Fibroblast of skin of right biceps (primary cell): Measurements from ENCODE around the gene GRIN1.
A peak's percentile ranks its signal among the peaks of the same experiment; 100 is the strongest.

Experiments used
- DNase-seq: peaks from one replicate; pipeline ENCODE4 v3.0.0-alpha.2; 2013

GRIN1 gene

DNA sequence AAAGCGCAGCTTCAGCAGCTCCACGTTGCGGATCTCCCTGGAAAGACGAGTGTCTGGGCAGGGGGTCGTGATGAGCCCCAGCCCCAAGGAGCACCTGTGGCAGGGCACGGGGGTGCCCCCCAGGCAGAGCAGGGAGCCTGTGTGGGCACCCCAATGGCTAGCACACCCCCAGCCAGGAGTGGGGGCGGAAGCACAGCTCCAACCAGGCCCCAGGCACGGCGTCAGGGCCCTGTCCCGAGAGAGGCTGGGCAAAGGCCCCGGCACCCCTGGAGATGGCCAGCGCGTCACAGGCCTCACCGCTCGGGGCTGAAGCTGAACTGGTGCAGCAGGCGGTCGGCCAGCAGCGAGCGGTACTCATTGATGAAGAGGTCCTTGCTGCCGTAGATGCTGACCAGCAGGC, 41.5 kb downstream of the GRIN1 start:
- DNase-seq, result no peak

DNA sequence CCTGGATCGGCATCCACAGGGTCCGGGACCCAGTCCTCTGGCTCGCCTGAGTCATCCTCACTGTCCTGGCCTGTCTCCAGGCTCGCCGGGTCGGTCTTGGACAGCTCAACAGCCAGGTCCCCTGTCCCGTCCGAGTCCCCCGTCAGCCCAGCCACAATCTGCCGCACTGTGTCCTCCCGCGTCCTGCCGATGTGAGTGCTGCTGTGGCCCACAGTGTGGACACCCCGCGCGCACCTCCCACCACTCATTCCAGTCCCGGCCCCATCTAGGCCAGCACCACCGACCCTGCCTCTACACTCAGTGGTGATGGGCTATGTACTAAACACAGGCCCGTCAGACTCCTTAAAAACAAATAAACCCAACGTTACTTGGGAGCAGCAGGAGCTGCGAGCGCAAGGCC, 42.7 kb downstream of the GRIN1 start:
- no peak for DNase-seq

DNA sequence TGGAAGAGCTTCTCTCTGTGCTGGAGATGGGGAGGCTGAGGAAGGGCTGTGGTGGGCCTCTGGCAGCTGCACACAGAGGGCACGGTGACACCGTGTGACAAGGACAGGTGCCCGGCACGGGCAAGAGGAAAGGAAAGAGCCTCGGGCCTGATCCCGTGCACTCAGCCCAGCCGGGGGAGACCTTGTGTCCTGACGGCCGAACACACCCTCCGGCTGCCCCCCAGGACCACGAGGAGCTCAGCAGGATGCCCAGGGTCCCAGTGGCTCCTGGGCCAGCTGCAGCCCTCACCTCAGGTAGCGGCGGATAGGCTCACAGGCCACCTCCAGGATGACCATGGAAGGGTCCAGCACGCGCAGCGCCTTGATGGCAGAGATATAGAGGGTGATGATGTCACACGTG, 43.9 kb downstream of the GRIN1 start:
- no peak for DNase-seq

DNA sequence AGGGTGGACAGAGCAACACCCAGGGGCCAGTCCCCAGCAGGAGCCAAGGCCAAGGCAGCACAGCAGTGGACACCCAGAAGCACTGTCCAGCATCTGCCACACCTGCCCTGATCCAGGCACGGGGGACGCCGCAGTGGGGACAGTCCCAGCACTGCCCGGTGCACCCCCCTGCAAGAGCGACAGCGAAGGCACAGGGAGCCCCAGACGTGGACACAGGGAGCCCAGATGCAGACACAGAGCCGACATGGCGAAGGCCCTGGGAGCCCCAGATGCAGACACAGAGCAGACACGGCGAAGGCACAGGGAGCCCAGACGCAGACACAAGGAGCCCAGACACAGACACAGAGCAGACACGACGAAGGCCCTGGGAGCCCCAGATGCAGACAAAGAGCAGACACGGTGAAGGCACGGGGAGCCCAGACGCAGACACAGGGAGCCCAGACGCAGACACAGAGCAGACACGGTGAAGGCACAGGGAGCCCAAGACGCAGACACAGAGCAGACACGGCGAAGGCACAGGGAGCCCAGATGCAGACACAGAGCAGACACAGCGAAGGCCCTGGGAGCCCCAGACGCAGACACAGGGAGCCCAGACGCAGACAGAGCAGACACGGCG, 45.1 kb downstream of the GRIN1 start:
- no peak for DNase-seq

DNA sequence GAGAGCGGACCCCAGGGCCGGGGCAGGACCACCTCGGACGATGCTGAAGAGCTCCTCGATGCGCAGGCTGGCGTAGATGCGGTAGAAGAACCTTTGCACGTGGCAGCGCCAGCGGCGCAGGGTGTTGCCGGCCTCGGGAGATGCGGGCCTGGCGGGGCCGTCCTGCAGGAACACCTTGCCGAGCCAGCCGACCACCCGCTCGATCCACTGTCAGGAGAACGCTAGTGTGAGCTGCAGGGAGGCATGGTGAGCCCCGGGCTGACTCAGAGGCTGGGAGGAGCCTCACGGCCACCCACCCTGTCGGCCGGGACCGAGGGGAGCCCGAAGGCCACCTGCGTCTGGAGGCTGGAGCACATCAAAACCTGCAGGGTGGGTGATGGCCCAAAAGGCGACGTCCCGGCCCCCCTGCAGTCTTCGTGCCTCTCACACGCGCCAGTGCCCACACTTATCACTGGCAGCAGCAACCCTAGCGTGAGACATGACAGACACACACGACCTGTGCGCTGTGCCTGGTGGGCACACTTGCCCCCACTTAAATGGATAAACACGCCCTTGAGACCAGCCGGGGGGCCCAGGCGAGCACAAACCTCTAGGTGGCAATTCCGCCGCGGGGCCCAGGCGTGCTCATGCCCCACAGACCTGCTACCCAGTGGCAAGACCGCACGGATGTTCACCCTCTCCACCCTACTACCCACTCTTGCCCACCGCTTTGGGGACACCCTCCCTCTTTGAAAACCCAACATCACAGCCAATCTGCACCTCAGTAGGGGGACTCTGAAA, 46.1 kb downstream of the GRIN1 start:
- no peak for DNase-seq

DNA sequence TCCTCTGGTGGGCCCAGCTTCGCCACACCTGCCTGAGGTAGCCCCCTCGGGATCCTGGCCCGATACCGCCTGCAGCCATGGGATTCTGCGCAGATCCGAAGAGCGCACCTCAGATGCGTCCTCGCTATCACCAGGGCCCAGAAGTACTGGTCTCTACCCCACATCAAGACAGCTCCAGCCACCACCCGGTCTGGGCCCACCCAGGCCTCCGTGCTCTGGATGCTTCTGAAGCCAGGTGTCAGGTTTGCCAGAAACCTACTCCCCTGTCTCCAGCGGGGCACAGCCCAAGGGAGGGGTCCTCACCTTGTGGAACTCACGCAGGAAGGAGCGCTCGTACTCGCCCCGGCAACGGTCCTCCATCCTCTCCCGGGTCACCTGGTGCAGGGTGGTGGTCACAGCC, 47.0 kb downstream of the GRIN1 start:
- DNase-seq, result no peak

DNA sequence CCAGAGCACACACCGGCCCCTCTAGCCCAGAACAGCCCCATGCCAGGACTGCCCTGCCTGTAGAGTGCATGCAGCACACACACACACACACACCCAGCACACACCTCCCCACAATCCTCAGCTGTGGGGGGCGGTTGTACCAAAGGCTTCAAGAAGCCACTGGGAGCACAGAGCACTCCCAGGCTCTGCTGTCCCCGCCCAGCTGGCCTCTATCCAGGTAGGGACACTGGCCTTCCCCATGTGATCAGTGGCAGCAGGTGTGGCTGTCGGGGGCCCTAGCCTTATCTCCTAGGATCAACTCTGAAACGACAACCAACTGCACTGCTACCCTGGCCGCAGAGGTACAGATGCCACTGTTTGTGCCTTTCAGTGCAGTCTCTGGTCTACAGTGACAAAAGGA, 47.4 kb downstream of the GRIN1 start:
- no peak for DNase-seq

DNA sequence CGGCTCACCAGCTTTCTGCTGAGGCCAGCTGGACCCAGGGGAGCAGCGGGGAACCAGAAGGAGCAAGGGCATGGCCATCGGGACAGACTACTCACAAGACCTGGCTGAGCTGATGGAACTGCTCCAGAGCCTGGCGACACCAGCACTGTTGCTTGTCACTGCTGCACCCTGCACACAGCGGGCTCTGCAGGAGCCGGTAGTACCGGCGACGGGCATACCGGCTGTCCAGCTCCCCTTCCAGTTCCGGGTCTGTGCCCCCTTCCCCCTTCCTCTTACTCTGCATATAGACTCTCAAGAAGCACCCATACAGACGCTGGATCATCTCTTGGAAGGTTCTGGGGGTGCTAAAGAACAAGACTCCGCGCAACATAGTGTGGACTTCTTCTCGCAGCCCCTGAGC, 48.4 kb downstream of the GRIN1 start:
- DNase-seq, result no peak

DNA sequence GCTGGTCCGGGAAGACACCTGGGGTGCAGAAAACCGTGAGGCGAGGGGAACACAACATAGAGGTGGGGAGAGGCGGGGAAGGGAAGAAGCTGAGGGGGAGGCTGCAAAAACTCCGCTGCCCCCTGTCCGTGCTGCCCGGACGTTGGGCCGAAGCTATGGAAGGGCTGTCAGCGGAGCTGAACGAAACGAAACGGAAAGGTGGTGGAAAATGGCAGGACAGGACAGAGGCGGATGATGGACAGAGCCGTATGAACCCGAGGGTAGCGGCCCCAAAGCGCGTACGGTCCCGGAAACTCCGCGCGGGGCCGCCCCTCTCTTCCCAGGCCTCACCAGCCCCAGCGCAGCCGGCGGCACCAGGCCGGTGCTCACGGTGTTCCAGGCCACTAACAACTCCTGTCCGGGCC, 49.1 kb downstream of the GRIN1 start:
- no peak for DNase-seq

DNA sequence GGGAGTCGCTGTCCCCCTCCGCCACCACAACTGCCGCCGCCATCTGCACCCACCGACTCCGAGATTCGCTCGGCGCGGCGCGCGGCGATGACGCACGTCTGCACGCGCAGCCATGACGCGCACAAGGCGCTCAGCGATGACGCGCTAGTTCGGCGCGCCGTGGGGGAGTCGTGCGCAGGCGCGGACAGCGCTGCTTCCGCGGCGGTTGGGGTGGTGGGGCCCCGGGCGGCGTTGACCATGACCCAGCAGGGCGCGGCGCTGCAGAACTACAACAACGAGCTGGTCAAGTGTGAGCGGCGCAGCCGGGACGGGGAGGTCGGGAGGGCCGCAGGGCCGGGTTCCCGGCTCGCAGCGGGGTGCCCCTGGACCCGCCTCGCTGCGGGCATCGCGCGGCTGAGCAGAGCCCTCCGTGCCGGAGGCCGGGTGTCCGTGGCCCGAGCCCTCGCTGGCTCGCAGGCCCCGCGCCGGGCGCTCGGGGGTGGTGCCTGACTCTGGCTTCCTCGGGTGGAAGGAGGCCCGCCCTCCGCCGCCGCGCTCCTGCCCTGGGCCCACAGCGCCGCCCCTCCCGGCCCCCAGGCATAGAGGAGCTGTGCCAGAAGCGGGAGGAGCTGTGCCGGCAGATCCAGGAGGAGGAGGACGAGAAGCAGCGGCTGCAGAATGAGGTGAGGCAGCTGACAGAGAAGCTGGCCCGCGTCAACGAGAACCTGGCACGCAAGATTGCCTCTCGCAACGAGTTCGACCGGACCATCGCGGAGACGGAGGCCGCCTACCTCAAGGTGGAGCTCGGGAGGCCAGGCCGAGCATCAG, 49.7 kb downstream of the GRIN1 start, which contains the start of the genes ANAPC2 and SSNA1:
TSS of gene ANAPC2 (minus strand) at position 71 of the 807 bp plus-strand sequence. CDS start at position 43, 28 bp downstream.
TSS of gene SSNA1 (plus strand) at position 187 of the 807 bp plus-strand sequence. CDS start at position 238, 51 bp downstream.
- peak; percentile 92 for DNase-seq

DNA sequence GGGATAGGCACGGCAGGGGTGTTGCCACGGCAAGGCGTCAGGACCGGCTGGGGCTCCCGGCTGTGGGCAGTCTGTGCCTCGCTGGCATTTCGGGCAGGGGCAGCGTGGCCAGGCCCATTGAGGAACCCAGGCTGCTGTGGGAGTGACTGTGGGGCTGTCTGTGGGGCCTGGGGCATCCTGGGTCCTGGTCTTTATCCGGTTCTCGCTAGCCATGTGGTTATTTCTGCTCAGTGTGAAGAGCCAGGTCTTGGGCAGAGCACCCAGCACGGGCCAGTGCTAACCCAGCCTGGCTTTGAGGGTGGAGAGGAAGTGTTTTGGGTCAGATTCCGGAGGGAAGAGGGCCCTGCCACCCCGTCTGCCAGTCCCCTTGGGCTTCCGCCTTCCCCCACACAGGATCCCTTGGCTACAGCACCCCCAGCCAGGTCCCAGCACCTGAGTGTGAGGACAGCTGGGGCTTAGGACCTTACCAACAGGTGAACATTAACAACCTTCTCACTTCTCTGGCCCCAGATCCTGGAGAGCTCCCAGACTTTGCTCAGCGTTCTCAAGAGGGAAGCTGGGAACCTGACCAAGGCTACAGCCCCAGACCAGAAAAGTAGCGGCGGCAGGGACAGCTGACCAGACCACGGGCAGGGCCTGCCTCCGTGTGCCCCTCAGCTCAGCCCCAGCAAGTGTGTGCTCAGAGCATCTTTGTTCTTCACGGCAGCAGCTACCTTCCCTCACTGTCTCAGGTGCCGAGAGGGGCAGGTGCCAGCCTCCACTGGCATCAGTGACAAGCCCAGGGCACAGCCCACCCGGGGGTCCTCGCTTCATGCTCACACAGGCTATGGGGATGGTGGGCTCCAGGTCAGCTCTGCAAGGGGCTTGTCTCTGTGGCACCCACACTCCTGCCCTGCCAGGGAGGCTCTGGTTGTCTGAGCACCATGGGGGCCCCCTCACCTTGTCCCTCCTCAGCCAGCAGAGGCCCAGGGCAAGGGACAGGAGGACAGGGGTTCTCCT, 50.6 kb downstream of the GRIN1 start:
- no peak for DNase-seq

DNA sequence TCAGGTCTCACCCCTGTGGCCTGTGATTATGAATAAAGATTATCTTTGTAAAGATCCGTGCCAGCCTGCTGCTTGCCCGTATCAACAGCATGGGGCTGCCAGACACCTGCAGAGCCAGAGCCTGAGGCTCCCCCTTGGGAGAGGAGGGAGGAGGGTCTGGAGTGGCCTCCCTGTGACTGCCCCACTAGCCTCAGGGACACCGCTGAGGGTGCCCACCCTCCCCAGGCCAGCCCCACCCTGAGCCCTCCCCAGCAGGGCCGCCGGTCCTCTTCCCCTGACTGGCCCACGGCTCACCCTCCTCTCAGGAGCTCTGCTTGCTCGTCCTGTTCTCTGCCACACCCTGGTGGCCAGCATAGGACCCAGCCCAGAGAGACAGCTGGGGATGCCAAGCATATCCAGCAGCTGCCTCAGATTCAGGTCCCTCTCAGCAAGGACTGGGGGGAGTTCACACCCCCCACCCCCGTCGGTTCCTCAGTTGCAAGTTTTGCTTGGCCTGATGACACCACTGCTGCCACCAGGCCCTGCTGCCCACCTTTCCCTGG, 51.4 kb downstream of the GRIN1 start:
- no peak for DNase-seq

DNA sequence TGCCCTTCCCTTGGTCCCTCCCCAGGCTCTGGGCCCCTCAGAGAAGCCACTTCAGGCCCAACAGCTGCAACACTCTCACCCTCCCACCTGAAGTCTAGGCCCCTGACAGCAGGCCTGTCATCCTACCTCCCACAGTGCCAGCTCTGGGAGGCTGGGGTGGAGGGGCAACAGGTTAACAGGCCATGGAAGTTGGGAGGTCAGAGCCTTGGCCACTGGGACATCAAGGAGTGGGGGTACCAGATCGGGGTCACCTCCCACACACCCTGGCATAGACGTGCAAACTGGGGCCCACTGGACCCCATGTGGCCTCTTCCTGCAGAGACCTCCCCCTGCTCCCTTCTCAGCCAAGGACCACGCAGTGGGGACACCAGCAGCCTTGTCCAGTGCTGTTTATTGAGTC, 52.3 kb downstream of the GRIN1 start:
- DNase-seq, result no peak

DNA sequence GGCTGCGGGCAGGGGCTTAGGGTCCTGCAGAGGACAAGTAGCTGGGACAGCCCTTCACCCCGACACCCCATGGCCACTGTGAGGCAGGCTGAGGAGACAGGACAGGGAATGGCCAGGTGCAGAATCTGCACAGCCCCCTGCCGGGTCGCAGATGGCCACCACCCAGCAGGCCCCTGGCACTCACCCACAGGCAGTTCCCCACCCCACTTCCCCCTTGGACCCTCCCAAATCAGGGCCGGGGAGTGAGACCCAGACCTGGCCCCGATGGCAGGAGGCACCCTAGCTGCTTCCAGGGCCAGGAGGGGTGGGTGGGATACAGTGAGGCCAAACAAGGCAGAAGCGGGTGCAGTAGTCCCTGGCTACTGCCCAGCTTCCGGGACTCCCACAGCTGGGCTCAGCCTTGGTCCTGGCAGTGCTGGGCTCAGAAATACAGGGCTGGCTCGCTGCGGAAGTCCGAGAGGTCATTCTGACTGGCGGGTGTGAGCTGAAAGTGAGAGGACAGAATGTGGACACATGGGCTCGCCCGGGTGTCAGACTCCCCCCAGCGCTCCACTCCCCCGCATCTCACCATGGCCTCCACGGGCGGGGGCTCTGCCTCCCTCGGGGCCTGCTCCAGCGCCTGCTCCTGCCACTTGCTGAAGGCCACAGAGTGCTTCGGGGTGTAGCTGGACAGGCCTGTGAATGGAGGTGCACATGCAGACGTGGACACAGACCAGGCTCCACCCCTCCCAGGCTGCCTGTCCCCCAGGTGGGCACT, 52.9 kb downstream of the GRIN1 start:
- DNase-seq, result no peak

DNA sequence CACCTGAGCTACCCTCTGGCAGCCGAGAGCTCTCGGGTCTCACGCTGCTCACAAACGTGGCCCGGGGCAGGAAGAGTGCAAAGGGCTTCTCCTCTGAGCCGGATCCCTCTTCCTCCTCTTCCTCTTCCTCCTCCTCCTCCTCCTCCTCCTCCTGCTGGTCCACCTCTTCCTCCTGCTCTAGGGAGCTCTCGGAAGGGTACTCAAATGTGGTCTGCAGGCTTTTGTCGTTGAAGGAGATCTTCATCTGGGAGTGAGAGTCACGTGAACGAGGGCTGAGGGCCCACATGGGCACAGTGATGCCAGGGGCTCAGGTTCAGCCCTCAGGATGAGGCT, 53.5 kb downstream of the GRIN1 start:
- DNase-seq, result no peak

DNA sequence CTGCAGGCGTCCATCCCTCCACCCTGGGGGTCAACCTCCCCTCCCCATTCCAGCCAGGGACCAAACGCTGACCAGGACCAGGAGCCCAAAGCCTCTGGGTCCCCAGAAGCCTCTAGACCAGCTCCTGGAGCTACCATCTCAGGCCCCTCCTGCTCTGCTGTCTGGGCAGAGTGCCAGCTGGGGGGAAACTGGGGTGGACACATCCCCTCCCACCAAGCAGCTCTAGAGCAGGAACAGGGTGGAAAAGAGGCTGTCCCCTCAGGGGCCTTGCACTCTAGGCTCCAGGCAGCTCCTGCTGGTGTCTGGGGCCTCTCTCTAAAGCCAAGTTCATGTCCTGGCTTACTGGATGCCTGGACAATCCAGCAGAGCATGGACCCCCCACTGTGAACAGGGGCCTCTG, 53.9 kb downstream of the GRIN1 start:
- no peak for DNase-seq

DNA sequence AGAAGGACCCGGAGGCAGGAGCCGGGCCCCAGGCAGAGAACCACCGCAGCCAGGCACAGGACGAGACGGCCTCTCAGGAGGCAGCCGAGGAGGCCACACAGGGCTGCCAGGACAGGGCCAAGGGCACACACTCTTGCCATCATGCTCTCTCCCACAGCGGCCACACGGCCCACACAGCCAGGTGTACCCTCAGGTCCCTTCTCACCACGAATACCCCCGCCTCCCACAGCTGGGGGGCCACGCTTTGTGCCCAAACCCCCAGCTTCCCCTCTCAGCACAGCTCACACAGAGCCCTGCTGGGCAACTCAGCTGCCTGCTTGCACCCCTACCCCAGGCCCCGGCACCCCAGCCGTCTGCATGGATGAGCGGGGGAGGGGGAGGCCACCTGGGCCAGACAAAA, 54.8 kb downstream of the GRIN1 start:
- no peak for DNase-seq

DNA sequence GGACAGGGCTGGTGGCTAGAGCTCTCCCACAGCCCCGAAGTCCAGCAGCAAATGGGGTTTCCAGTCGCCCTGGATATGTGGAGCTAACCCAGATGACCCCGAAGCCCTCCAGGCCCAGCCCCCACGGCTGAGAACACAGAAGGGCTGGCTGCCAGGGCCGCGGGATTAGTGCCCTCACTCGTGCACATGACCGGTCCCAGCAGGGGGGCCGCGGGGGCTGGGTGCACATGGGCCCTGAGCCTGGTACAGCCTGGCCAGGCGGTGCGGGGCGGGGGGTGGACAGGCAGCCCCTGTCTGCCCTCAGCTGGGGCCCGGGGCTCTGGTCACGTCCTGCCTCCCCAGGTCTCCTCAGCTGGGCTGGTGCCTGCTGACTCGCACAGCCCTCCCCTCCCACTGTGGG, 55.4 kb downstream of the GRIN1 start:
- DNase-seq, result no peak

DNA sequence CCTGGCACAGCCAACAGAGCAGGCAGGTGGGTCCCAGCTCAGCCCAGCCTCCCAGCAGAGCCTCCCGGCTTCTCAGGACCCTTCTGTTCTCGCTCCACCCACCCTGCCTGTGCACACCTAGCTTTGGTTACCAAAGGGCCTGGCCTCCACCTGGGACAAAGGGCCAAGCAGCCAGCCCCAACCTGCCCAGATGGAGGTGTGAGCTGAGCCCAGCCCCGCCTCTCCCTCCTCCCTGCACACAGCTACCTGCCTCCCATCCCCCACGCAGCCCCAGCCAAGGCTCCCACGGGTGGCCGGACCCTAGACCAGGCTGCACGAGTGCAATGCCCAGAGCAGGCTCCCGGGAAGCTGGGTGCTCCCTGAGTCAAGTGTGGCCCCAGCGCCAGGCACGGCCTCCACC, 56.0 kb downstream of the GRIN1 start:
- DNase-seq, result no peak

DNA sequence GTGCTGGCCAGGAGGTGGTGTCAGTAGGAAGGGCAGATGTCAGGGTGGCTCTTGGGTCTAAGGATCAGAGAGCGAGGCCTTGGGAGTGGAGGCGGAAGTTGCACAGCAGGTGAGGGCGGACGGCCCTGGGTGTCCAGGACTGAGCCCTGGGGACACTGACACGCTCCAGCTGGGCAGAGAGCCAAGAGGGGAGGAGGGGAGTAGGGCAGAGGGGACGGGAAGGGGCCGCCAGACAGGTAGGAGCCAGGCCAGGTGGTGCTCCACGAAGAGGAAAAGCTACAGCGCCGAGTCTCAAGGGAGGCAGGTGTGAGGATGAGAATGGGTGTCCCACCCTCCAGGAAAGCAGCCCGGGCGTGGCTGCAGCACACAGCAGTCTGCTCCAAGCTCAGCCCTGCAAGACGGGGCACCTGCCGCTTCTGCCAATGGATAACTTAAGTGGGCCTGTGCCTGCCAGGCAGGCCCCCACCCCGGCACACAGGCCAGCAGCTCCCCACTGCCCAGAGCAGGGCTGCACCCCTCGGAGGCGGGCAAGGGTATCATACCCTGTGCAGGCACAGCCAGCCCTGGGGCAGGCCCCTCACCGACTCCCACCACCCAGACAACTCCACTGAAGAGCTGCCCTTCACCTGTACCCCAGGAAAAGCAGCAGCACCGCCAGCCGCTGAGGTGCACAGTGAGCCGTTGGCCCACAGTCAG, 56.7 kb downstream of the GRIN1 start:
- DNase-seq, result no peak
